Lower leg skin (tissue), 4 donors: ENCODE measurements around the gene CACNA1D. TPM values are rescaled to one million over a fixed set of nuclear protein-coding genes. Genes with fewer than 3 reads are reported as not detected.

Source experiments
- DNase-seq, 2 donors: peaks; one replicate each; pipeline ENCODE4 v3.0.0-alpha.2; 2019; ENCODE audit warnings: low spot score in 2 of 2
- H3K4me3 ChIP-seq: fragments of 200-600 bp; sonication (generic); 2 replicates; pipeline ENCODE4 v1.5.1; 2017; ENCODE audit warnings: mild to moderate bottlenecking, low read depth; ENCODE audit not compliant: poor library complexity, severe bottlenecking
- POLR2A ChIP-seq, 2 donors: fragments of 450-650 bp; IDR thresholded peaks; one replicate each; pipeline ENCODE4 v1.6.1; 2016 to 2017; ENCODE audit warnings: antibody characterized with exemption in 2 of 2, mild to moderate bottlenecking in 1 of 2, moderate library complexity in 1 of 2
- WGBS, 2 donors: methylation state at CpG; one replicate each; pipeline ENCODE4 v1.1.5; 2018; 5-methylcytosine and 5-hydroxymethylcytosine counted together
- intact Hi-C: fragments of 100-400 bp; cut with DNase I; formaldehyde crosslinking; loops from one replicate; pipeline ENCODE4 v1.15.0; 2023; ENCODE audit warnings: low total_unique reads
- total RNA-seq, 4 donors: library from RNA; depleted of rRNA; stranded (reverse); fragments of >200 nt; gene quantifications; one replicate each; pipeline ENCODE4 v1.1.0, GENCODE V29; 2016
- TF ChIP-seq, protein P1 (sequence below), 3 donors: fragments of 450-650 bp; IDR thresholded peaks; one replicate each; pipeline ENCODE4 v1.5.1; 2016; ENCODE audit warnings: antibody characterized with exemption in 3 of 3, mild to moderate bottlenecking in 3 of 3, moderate library complexity in 2 of 3

The CACNA1D gene
- total RNA-seq, 4 donors from 2014 or later: 2.4 to 12.5 (median 5.6) TPM

DNA sequence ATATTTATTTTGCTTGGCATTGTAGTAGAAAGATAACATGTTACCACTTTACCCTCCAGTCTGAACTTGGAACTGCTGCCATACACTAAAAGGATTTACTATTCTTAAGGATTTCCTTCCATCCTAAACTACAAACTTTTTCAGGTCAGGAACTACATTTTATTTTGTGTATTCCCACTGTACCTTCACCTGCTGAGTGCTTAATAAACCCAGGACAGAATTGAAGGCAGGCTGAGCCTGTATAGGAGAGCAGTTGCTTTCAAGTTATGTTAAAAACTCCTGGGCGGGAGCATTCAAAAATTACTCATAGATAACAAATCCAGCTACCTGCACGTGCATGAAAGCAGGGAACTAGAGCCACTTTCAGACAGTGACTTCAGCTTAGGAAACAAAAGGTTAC lies 58.3 kb downstream of the CACNA1D start:
- TF ChIP-seq POLR2A (IDR thresholded peaks at IDR 0.05): no peak
- TF ChIP-seq, protein P1, sequence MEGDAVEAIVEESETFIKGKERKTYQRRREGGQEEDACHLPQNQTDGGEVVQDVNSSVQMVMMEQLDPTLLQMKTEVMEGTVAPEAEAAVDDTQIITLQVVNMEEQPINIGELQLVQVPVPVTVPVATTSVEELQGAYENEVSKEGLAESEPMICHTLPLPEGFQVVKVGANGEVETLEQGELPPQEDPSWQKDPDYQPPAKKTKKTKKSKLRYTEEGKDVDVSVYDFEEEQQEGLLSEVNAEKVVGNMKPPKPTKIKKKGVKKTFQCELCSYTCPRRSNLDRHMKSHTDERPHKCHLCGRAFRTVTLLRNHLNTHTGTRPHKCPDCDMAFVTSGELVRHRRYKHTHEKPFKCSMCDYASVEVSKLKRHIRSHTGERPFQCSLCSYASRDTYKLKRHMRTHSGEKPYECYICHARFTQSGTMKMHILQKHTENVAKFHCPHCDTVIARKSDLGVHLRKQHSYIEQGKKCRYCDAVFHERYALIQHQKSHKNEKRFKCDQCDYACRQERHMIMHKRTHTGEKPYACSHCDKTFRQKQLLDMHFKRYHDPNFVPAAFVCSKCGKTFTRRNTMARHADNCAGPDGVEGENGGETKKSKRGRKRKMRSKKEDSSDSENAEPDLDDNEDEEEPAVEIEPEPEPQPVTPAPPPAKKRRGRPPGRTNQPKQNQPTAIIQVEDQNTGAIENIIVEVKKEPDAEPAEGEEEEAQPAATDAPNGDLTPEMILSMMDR (IDR thresholded peaks at IDR 0.05): no peak
- no peak for DNase-seq
- WGBS, 2 donors: 46 to 50% methylated on average over 2 of the region's 2 CpGs
- intact Hi-C loops: no loop called here
- H3K4me3 ChIP-seq: no peak overlapping the region

DNA sequence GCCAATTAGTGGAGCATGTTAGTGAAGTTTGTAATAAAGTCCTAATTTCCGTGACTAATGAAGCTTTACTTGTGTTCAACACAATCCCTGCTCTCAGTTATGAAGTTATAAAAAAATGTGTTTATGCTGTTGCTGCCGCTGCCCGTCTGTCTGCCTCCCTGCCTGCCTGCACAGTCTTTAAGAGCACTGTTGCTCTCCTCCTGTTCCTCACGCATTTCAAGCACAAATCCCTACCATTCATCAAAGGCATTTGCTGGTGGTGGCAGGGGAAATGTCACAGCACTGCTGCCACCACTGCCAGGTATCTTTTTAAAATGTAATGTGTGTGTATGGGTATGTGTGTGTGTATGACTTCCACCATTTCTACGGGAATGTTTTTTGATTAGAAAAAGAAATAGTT lies 58.8 kb downstream of the CACNA1D start:
- H3K4me3 ChIP-seq: no peak overlapping the region
- WGBS, 2 donors: 68 to 76% methylated on average over 5 of the region's 5 CpGs
- DNase-seq: no peak
- intact Hi-C loops: no loop called here
- TF ChIP-seq POLR2A (IDR thresholded peaks at IDR 0.05): no peak
- TF ChIP-seq, protein P1 (IDR thresholded peaks at IDR 0.05): no peak

DNA sequence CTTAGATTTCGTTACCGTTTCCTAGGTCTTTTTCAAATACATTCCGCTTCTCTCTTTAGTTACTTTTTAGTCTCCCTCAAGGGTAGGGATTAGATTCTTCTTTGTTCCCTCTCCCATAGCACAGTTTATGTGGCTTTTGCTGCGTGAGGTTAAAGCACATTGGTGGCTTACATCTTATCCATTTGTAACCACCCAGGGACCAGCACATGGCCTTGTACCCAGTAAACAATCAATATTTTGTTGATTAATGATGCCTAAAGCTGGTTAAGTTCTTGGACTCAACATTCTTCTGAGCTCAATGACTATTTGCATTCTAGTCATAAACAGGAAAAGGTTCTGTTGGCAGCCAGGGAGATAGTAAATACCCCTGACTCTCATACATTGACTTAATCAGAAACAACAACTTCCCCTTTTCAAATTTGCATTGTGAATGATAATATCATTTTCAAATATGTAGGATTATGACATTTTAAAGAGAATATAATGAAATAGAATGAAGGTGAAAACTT lies 60.2 kb downstream of the CACNA1D start:
- TF ChIP-seq, protein P1 (IDR thresholded peaks at IDR 0.05): no peak
- TF ChIP-seq POLR2A (IDR thresholded peaks at IDR 0.05): no peak
- H3K4me3 ChIP-seq: no peak overlapping the region
- 92 to 94% methylated on average over 4 of the region's 4 CpGs for WGBS, 2 donors
- intact Hi-C loops: no loop called here
- no peak for DNase-seq

DNA sequence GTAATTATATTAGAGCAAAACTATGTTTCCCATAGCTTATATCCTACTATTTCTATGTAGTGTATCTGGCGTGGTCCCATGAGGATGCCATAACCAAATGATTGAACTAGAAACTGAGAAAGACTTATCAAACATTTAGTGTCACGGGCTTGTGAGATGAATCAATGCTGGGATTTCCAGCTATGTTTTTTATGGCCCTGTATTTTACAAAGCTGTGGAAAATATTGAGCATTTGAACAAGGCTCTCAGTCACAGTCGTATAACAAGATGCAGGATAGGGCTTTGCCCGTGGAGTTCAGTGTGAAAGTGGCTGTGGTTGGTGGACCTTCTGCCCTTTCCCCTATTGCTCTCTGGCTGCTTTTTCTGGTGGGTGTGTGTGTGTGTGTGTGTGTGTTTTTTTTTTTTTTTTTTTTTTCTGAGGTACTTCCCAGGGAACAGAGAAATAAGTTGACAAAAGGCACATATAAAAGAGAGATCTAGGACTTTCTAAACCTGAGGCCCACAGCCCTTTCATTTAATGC lies 60.7 kb downstream of the CACNA1D start:
- H3K4me3 ChIP-seq: no peak overlapping the region
- no peak for DNase-seq
- 81 to 87% methylated on average over 4 of the region's 4 CpGs for WGBS, 2 donors
- TF ChIP-seq, protein P1 (IDR thresholded peaks at IDR 0.05): no peak
- TF ChIP-seq POLR2A (IDR thresholded peaks at IDR 0.05): no peak
- intact Hi-C loops: no loop called here

DNA sequence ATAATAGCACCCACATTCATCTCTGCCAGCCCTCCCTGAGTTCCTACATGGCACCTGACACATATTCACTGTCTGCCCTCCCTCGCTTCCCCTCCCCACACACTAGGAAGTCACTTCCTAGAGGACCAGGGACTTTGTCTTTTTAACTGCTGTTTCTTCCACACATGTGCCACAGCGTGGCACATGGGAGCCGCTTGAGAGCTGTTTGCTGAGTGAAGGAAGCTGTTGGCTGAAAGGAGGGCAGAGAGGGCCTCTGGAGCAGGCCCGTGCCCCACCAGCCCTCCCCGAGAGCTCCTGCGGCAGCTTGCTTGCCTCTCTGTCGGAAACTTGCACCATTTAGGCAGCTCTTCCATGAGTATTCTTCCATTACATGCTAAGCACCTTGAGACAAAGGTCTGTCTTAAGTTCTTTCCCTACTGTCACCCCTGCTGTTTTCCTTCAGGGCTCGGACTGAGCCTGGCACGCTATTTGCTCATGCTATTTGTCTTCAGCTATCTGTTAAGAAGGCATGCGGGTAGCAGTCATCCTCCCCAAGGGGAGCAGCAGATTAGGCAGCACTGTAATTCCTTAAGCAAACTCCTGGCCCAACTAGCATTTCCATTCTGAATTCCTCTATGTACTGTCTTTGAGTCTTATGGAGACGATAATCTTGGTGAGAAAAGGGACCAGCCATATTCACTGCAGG lies 72.2 kb downstream of the CACNA1D start:
- intact Hi-C loops: no loop called here
- no peak for TF ChIP-seq POLR2A (IDR thresholded peaks at IDR 0.05)
- TF ChIP-seq, protein P1 (IDR thresholded peaks at IDR 0.05): no peak
- H3K4me3 ChIP-seq: no peak overlapping the region
- DNase-seq: no peak
- 91 to 95% methylated on average over 11 of the region's 11 CpGs for WGBS, 2 donors
